GM18868 (cell line): ENCODE measurements around the gene PRKCG.

Experiments used
- ATAC-seq: cut with Tn5 transposase; IDR thresholded peaks from one replicate; pipeline ENCODE4 v1.9.1; 2021; ENCODE audit warnings: mild to moderate bottlenecking, moderate library complexity; ENCODE audit not compliant: unreplicated experiment

The PRKCG gene

GRCh38 chr19:53897459-53897858 is 15.5 kb downstream of the PRKCG start:
- ATAC-seq, result no peak

- ATAC-seq, result no peak
Measured at GRCh38 chr19:53898166-53898565, 16.2 kb downstream of the PRKCG start.

- no peak for ATAC-seq
Measured at GRCh38 chr19:53898636-53899341, 16.8 kb downstream of the PRKCG start.

GRCh38 chr19:53900191-53900860 is 18.3 kb downstream of the PRKCG start:
- ATAC-seq, result no peak

- ATAC-seq, result no peak
Measured at GRCh38 chr19:53903055-53903680, 21.2 kb downstream of the PRKCG start.

GRCh38 chr19:53904909-53905308 is 22.9 kb downstream of the PRKCG start:
- ATAC-seq, result no peak

GRCh38 chr19:53905787-53906186 is 23.8 kb downstream of the PRKCG start:
- no peak for ATAC-seq

GRCh38 chr19:53906211-53907192 is 24.5 kb downstream of the PRKCG start:
- ATAC-seq, result no peak

- ATAC-seq, result no peak
Measured at GRCh38 chr19:53907193-53907581, 25.2 kb downstream of the PRKCG start.

- ATAC-seq, result no peak
Measured at GRCh38 chr19:53907690-53908089, 25.7 kb downstream of the PRKCG start.

- ATAC-seq, result no peak
Measured at GRCh38 chr19:53908106-53908934, 26.3 kb downstream of the PRKCG start.

- ATAC-seq, result no peak
Measured at GRCh38 chr19:53908935-53909415, 27.0 kb downstream of the PRKCG start, which contains the start of gene CACNG7. Gene CACNG7 (plus strand): TSS chr19:53909278. CDS start chr19:53912832, 3,554 bp downstream.

- no peak for ATAC-seq
Measured at GRCh38 chr19:53909471-53910169, 27.6 kb downstream of the PRKCG start.

- no peak for ATAC-seq
Measured at GRCh38 chr19:53910170-53910518, 28.1 kb downstream of the PRKCG start.

GRCh38 chr19:53912653-53913052 is 30.7 kb downstream of the PRKCG start:
- no peak for ATAC-seq

- no peak for ATAC-seq
Measured at GRCh38 chr19:53915000-53915399, 33.0 kb downstream of the PRKCG start.

- ATAC-seq, result no peak
Measured at GRCh38 chr19:53916004-53916403, 34.0 kb downstream of the PRKCG start.

GRCh38 chr19:53917356-53917755 is 35.4 kb downstream of the PRKCG start:
- no peak for ATAC-seq

GRCh38 chr19:53927739-53928138 is 45.7 kb downstream of the PRKCG start:
- ATAC-seq, result no peak
